Adipocyte (in vitro differentiated cells): ENCODE results near the gene DSEL.

ENCODE experiments used
- DNase-seq: peaks from one replicate; pipeline ENCODE4 v3.0.0-alpha.2; 2015; ENCODE audit warnings: low read depth
- H3K27me3 ChIP-seq: replicated peaks from 2 replicates; pipeline ENCODE4 v1.7.0; 2013; ENCODE audit warnings: mild to moderate bottlenecking, low read length, moderate library complexity; ENCODE audit not compliant: control insufficient read depth, insufficient read depth
- H3K36me3 ChIP-seq: 2 replicates; pipeline ENCODE4 v1.7.0; 2013; ENCODE audit warnings: low read length, mild to moderate bottlenecking, moderate library complexity; ENCODE audit not compliant: control insufficient read depth, insufficient read depth, severe bottlenecking
- H3K4me1 ChIP-seq: 2 replicates; pipeline ENCODE4 v1.7.0; 2013; ENCODE audit warnings: mild to moderate bottlenecking, low read length, moderate library complexity; ENCODE audit not compliant: control insufficient read depth, insufficient read depth
- H3K4me3 ChIP-seq: 2 replicates; pipeline ENCODE4 v1.7.0; 2013; ENCODE audit warnings: mild to moderate bottlenecking, low read length, moderate library complexity
- H3K9ac ChIP-seq: 2 replicates; pipeline ENCODE4 v1.7.0; 2013; ENCODE audit warnings: mild to moderate bottlenecking, low read length, moderate library complexity
- H3K9me3 ChIP-seq: 2 replicates; pipeline ENCODE4 v1.7.0; 2013; ENCODE audit warnings: mild to moderate bottlenecking, low read length, moderate library complexity; ENCODE audit not compliant: control insufficient read depth

Gene DSEL

GRCh38 chr18:67516539-67517443 lies at the start of gene DSEL:
Gene DSEL, minus strand, starts transcription at chr18:67516720. Its CDS starts 2,112 bp downstream, at chr18:67514608.
- DNase-seq = peak; percentile 99
- H3K9ac ChIP-seq = peak within 1 kb of the TSS; percentile 95
- H3K36me3 ChIP-seq = peaks cover 19% of the 10 kb centered on the region

GRCh38 chr18:67553437-67553836 lies 36.9 kb upstream of the DSEL start:
- no peak for DNase-seq
- Histone ChIP-seq H3K4me3 (no peak overlapping the region), H3K9ac (no peak overlapping the region), H3K36me3 (no peaks in the 10 kb centered on the region), H3K27me3 (no peaks in the 10 kb centered on the region), H3K4me1 (no peaks in the 10 kb centered on the region), H3K9me3 (peaks cover 18% of the 10 kb centered on the region)

More at GRCh38 chr18:67516539-67517443, at the start of gene DSEL:
- H3K9me3 ChIP-seq = no peaks in the 10 kb centered on the region
- H3K27me3 ChIP-seq = no peaks in the 10 kb centered on the region
- peaks cover 44% of the 10 kb centered on the region for H3K4me1 ChIP-seq
- peak within 1 kb of the TSS; percentile 94 for H3K4me3 ChIP-seq

GRCh38 chr18:67550872-67551520 lies 34.5 kb upstream of the DSEL start:
- DNase-seq = peak; percentile 19
- Histone ChIP-seq H3K4me1 (no peaks in the 10 kb centered on the region), H3K27me3 (no peaks in the 10 kb centered on the region), H3K4me3 (no peak overlapping the region), H3K9ac (no peak overlapping the region), H3K36me3 (no peaks in the 10 kb centered on the region), H3K9me3 (peaks cover 2% of the 10 kb centered on the region)

GRCh38 chr18:67549946-67550345 lies 33.4 kb upstream of the DSEL start:
- Histone ChIP-seq H3K36me3 (no peaks in the 10 kb centered on the region), H3K27me3 (no peaks in the 10 kb centered on the region), H3K9ac (no peak overlapping the region)

GRCh38 chr18:67545681-67546080 lies 29.2 kb upstream of the DSEL start:
- Histone ChIP-seq H3K36me3 (no peaks in the 10 kb centered on the region), H3K4me1 (no peaks in the 10 kb centered on the region), H3K27me3 (no peaks in the 10 kb centered on the region), H3K4me3 (no peak overlapping the region), H3K9ac (no peak overlapping the region), H3K9me3 (no peaks in the 10 kb centered on the region)
- peak; percentile 36 for DNase-seq

More at GRCh38 chr18:67549946-67550345, 33.4 kb upstream of the DSEL start:
- DNase-seq = no peak
- Histone ChIP-seq H3K9me3 (no peaks in the 10 kb centered on the region), H3K4me1 (no peaks in the 10 kb centered on the region), H3K4me3 (no peak overlapping the region)

- DNase-seq = no peak
- no peak overlapping the region for H3K9ac ChIP-seq
- no peaks in the 10 kb centered on the region for H3K4me1 ChIP-seq
- H3K27me3 ChIP-seq = no peaks in the 10 kb centered on the region
- H3K9me3 ChIP-seq = no peaks in the 10 kb centered on the region
- H3K36me3 ChIP-seq = no peaks in the 10 kb centered on the region
- no peak overlapping the region for H3K4me3 ChIP-seq
These were observed 24.0 kb upstream of the DSEL start for GRCh38 chr18:67540559-67540958.

GRCh38 chr18:67531929-67532328 lies 15.4 kb upstream of the DSEL start:
- H3K4me1 ChIP-seq = no peaks in the 10 kb centered on the region
- DNase-seq = no peak
- H3K9ac ChIP-seq = no peak overlapping the region
- H3K9me3 ChIP-seq = no peaks in the 10 kb centered on the region
- H3K36me3 ChIP-seq = no peaks in the 10 kb centered on the region
- H3K27me3 ChIP-seq = no peaks in the 10 kb centered on the region
- H3K4me3 ChIP-seq = no peak overlapping the region

- no peaks in the 10 kb centered on the region for H3K27me3 ChIP-seq
- H3K9ac ChIP-seq = peak overlapping the region; percentile 61
- no peaks in the 10 kb centered on the region for H3K9me3 ChIP-seq
- peaks cover 32% of the 10 kb centered on the region for H3K4me1 ChIP-seq
- DNase-seq = peak; percentile 96
- no peaks in the 10 kb centered on the region for H3K36me3 ChIP-seq
- H3K4me3 ChIP-seq = peak overlapping the region; percentile 52
These were observed 9.0 kb upstream of the DSEL start for GRCh38 chr18:67525328-67526099.

- Histone ChIP-seq H3K4me1 (peaks cover 50% of the 10 kb centered on the region), H3K4me3 (peak overlapping the region; percentile 61), H3K9ac (peak overlapping the region; percentile 71), H3K36me3 (no peaks in the 10 kb centered on the region), H3K27me3 (no peaks in the 10 kb centered on the region), H3K9me3 (no peaks in the 10 kb centered on the region)
- peak; percentile 93 for DNase-seq
These were observed 3.9 kb upstream of the DSEL start for GRCh38 chr18:67520351-67520921.

- peak; percentile 88 for DNase-seq
- peak overlapping the region; percentile 61 for H3K4me3 ChIP-seq
- no peaks in the 10 kb centered on the region for H3K27me3 ChIP-seq
- H3K36me3 ChIP-seq = no peaks in the 10 kb centered on the region
- no peaks in the 10 kb centered on the region for H3K9me3 ChIP-seq
- peaks cover 42% of the 10 kb centered on the region for H3K4me1 ChIP-seq
- H3K9ac ChIP-seq = peak overlapping the region; percentile 71
These were observed 3.1 kb upstream of the DSEL start for GRCh38 chr18:67519592-67519991.
